ENCODE data around the gene INHBE.
A peak's percentile ranks its signal among the peaks of the same experiment; 100 is the strongest.

The INHBE gene

GRCh38 chr12:57461276-57461916 is 6.3 kb downstream of the INHBE start:
- H3K4me3 ChIP-seq (ENCODE audit: control insufficient read depth, low read depth, low read length), result peak overlapping the region; percentile 79
- TF ChIP-seq, protein P1, sequence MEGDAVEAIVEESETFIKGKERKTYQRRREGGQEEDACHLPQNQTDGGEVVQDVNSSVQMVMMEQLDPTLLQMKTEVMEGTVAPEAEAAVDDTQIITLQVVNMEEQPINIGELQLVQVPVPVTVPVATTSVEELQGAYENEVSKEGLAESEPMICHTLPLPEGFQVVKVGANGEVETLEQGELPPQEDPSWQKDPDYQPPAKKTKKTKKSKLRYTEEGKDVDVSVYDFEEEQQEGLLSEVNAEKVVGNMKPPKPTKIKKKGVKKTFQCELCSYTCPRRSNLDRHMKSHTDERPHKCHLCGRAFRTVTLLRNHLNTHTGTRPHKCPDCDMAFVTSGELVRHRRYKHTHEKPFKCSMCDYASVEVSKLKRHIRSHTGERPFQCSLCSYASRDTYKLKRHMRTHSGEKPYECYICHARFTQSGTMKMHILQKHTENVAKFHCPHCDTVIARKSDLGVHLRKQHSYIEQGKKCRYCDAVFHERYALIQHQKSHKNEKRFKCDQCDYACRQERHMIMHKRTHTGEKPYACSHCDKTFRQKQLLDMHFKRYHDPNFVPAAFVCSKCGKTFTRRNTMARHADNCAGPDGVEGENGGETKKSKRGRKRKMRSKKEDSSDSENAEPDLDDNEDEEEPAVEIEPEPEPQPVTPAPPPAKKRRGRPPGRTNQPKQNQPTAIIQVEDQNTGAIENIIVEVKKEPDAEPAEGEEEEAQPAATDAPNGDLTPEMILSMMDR (IDR thresholded peaks at IDR 0.05; ENCODE audit: control insufficient read depth, insufficient read depth, low read depth, low read length, missing control alignments), result no peak
- DNase-seq (ENCODE audit: low read depth), result no peak

GRCh38 chr12:57461917-57462250 is 6.8 kb downstream of the INHBE start:
- no peak for DNase-seq (ENCODE audit: low read depth)
- peak overlapping the region; percentile 79 for H3K4me3 ChIP-seq (ENCODE audit: control insufficient read depth, low read depth, low read length)
- TF ChIP-seq, protein P1 (IDR thresholded peaks at IDR 0.05; ENCODE audit: control insufficient read depth, insufficient read depth, low read depth, low read length, missing control alignments), result no peak

DNA sequence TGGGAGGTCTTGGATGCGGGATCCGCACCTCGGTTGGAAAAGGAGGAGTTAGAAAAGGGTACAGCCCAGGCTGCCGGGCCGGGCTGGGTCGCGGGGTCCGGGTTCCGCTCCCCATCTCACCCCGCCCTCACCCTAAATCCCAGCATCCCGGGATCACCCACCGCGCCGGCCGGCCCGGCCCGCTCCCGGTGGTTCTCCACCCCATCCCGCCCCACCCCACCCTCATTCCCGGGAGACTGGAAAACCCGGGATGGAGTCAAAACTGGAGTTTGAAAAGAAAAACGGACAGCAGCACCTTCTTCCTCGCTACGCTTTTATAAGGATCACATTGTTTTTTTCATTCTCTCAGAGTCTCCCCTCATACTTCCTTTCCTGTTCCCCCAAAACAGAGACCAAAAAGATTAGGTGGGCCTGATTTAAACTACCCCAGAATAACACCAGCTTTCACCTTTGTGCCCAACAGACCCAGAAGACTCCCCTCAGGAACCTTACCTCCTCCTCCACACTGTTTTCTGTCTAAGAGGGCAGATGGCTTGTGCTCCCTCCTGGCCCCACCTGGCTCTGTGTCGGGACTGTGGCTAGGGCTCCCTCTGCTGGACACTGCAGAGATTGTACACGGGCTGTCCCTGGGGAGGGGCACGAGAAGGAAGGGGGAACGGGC is 7.3 kb downstream of the INHBE start:
- TF ChIP-seq, protein P1 (IDR thresholded peaks at IDR 0.05; ENCODE audit: control insufficient read depth, insufficient read depth, low read depth, low read length, missing control alignments), result peak; percentile 97
- peak overlapping the region; percentile 79 for H3K4me3 ChIP-seq (ENCODE audit: control insufficient read depth, low read depth, low read length)
- DNase-seq (ENCODE audit: low read depth), result no peak

DNA sequence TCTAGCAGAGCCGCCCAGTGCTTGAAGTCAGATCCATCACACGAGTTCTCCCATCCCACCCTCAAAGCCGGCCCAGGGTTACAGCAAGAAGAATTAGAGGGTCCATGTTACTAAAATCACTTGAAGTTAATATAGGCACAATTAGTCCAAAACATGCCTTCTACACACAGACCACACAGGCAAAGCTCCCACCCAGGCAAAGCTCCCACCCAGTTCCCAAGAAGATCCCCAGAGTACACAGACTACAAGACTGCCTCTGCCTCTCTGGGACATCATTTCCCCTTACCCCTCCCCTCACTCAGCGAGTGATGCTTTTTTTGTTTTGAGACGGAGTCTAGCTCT is 7.8 kb downstream of the INHBE start:
- TF ChIP-seq, protein P1 (IDR thresholded peaks at IDR 0.05; ENCODE audit: control insufficient read depth, insufficient read depth, low read depth, low read length, missing control alignments), result no peak
- no peak for DNase-seq (ENCODE audit: low read depth)
- no peak overlapping the region for H3K4me3 ChIP-seq (ENCODE audit: control insufficient read depth, low read depth, low read length)

GRCh38 chr12:57464569-57464968 is 9.5 kb downstream of the INHBE start:
- H3K4me3 ChIP-seq (ENCODE audit: control insufficient read depth, low read depth, low read length), result no peak overlapping the region
- no peak for DNase-seq (ENCODE audit: low read depth)
- TF ChIP-seq, protein P1 (IDR thresholded peaks at IDR 0.05; ENCODE audit: control insufficient read depth, insufficient read depth, low read depth, low read length, missing control alignments), result no peak

DNA sequence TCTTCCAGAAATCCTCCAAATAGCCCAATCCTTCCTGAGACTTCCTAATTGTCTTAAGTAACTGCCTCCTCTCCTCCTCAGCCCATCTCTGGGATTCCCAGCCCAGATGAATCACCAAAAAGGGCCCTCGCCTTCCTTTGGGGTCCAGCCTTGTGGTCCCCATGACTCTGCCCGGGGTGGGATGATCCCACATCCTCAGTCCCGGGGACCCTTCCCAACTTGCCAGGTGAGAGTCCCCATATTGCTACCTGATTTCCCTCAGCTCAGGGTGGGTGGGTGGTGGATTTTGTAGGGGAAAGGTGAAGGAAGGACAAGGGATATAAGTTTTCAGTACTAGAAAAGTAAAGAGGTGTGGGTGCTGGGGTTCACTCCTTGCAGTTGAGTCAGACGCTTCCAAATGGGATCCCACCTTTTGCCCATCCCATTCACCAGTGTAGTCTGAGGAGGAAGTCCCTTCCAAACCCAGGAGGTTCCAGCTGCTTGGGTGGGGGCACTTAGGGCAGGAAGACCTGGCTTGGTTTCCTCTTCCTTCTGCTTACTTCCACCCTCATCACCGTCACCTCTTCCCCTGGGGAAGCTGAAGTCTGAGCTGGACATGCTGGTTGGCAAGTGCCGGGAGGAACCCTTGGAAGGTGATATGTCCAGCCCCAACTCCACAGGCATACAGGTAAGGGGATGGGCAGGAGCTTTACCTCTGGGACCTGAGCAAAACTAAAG is 10.1 kb downstream of the INHBE start:
- TF ChIP-seq, protein P1 (IDR thresholded peaks at IDR 0.05; ENCODE audit: control insufficient read depth, insufficient read depth, low read depth, low read length, missing control alignments), result no peak
- no peak for DNase-seq (ENCODE audit: low read depth)
- H3K4me3 ChIP-seq (ENCODE audit: control insufficient read depth, low read depth, low read length), result no peak overlapping the region
